NCI-H146 (cell line): ENCODE data around the gene PHKB.
A peak's percentile ranks its signal among the peaks of the same experiment; 100 is the strongest.

Experiments
- DNase-seq: peaks from one replicate; lab custom pipeline; 2025; lab: John Stamatoyannopoulos, UW

PHKB gene

DNA sequence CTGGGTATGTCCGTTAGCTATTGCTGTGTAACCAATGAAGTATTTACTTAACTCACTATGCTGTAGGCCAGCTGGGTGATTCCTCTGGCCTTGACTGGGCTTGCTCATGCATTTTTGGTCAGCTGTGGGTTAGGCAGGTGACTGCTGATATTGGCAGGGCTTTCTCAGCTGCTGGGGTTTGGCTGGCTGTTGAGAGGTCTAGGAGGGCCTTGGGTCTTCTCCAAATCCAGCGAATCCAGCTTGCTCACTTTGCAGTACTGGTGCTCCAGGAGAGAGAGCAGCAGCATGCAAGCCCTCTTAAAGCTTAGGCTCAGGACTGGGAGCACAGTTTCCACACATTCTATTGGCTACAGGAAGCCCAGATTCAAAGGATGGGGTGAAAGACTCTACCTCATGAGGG is 270.1 kb downstream of the PHKB start:
- no peak for DNase-seq

- DNase-seq: no peak
These were observed 271.0 kb downstream of the PHKB start for GRCh38 chr16:47732122-47732521.

GRCh38 chr16:47732523-47733111 is 271.5 kb downstream of the PHKB start:
- no peak for DNase-seq

- peak; percentile 16 for DNase-seq
These were observed 273.1 kb downstream of the PHKB start for GRCh38 chr16:47734081-47734857.

DNA sequence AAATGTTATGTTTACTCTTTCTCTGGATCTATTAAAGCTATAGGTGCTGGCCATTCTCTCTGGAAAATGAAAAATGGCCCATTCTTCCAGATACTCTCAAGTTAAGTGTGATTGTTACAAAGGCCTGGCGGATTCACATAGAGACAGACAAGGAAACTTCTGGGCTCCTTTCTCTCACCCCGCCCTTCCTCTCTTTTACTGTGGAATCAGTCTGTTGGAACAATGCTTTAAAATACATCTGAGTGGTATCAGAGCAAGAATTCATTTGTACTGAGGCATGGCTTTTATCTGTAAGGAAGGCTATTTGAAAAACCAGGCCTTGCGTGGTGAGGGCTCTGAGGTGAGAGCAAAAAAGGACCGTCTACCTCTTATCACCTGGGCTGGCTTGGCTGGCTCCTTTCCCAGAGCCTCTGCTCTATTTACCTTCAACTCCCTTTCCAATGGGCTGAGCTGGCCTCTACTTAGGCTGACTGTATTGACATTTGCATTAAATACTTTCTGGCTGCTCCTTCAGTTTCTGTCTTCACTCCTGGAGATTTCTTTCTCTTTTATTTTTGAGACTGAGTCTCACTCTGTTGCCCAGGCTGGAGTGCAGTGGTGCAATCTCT is 274.0 kb downstream of the PHKB start:
- peak; percentile 1 for DNase-seq

GRCh38 chr16:47750371-47750770 is 289.2 kb downstream of the PHKB start:
- DNase-seq: no peak
